GM19025 (cell line): ENCODE results near the gene TMEM97.

Experiments used
- ATAC-seq: cut with Tn5 transposase; IDR thresholded peaks from one replicate; pipeline ENCODE4 v1.9.1; 2021; ENCODE audit warnings: mild to moderate bottlenecking, low read depth, moderate library complexity; ENCODE audit not compliant: unreplicated experiment

Gene TMEM97

DNA sequence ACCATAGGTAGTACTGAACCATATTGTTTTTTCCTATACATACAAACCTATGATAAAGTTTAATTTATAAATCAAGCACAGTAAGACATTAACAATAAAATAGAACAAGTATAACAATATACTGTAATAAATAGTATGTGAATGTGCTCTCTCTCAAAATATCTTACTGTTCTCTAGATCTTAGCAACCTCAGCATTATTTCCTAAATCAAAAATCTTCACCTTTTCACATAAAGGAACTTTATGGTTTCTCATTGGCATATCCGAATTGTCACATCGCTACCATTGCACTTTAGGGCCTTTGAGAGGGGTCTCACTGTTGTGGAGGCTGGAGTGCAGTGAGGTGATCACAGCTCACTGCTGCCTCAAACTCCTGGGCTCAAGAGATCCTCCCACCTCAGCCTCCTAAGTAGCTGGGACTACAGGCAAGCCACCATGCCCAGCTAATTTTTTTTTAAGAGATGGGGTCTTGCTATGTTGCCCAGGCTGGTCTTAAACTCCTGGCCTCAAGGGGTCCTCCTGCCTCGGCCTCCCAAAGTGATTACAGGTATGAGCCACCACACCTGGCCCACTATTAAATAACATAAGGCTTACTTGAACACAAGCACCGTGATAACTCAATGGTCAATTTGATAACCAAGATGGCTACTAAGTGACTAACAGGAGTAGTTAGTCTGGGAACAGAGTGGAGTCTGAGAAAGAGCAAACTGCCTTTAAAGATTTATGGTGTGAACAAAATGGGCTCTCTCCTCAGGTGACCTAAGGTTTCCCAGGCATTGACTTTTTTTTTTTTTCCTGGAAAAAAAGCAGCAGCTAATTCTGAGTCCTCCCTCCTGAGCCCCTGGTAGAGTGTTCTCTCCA lies 2.9 kb upstream of the TMEM97 start:
- no peak for ATAC-seq

- no peak for ATAC-seq
Observed at GRCh38 chr17:28317099-28317965, 1.7 kb upstream of the TMEM97 start.

DNA sequence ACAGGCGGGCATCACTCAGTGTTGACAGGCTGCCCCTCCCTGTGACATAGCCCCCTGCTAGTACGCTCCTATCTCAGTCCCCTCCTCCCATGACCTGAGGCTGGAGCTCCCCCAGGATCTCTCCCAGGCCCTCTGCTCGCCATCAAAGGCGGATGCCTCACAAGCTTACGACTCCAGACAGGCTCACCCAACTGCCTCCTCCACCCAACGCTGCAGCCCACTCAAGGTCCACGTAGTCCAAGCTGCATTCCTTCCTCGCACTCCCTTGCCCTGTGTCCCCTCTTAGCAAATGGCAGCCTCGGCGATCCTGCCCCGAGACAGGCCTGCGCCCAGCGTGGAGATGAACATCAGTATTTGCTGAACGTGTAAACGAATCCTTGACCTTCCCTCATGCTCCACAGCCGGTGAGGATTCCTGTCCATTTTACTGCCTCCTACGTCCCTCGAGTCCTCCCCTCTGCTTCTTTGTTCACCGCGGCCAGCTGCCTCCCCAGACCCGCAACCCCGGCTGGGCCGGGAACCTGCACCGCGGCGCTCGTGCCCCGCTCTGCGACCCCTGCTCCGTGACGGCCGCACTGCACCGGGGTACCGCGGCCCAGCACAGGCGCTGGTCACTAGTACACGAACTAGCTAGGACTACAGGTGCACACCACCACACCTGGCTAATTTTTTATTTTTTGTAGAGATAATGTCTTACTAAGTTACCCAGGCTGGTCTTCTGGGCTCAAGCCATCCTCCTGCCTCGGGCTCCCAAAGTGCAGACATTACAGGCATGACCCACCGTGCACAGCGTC lies 838 bp upstream of the TMEM97 start:
- no peak for ATAC-seq

- ATAC-seq = no peak
Observed at GRCh38 chr17:28319598-28319935, 567 bp downstream of the TMEM97 start.

DNA sequence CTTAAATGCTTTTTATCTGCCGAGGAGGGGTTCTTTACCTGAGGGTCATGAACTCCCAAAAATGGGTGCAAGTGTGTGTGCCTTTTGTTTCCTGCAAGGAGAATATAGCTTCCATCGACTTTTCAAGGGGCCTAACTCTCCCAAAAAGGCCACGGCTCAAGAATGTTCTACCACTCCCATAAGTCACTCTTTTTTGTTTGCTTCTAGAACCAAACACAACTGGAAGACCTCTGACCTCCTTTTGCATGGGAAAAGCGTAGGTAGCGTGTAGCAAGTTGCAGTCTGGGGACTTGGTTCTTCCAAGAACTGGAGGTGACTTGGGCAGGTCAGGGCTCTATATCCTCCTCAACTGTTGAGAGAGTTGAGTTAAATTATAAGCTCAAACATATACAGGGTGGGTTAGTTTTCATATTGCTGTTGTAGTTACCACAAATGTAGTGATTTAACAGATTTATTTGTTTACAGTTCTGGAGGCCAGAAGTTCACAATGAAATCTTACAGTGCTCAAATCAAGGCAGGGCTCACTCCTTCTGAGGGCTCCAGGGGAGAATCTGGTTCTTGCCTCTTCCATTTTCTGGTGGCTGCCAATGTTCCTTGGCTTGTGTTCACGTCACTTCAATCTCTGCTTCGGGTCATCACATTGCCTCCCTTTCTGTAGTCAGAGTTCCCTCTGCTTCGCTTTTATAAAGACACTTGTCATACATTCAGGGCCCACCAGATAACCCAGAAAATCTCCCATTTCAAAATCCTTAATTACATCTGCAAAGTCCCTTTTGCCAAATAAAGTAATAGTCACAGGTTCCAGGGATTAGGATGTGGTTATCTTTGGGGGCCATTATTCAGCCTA lies 1.4 kb downstream of the TMEM97 start:
- ATAC-seq = no peak

DNA sequence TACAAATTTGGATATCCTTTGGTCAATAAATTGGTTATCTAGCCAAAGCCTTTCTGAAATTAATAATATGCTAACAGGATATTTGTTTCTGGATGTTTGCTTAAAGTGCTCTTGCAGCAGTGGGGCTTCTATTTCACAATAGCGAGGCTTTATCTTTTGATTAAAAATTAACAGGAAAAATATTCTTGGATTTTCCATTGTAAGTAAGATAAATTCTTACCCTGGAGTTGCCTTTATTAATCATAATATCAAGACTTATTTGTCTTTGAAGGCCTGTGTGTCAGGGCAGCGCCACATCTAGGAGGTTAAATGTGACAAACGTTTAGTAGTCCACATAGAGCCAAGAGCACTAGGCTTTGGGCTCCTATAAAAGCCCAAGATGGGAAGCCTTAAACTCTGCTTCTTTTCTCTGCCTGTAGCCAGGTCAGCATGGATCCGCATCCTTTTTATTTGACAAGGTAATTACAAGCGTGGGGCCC lies 5.3 kb downstream of the TMEM97 start:
- ATAC-seq = no peak

DNA sequence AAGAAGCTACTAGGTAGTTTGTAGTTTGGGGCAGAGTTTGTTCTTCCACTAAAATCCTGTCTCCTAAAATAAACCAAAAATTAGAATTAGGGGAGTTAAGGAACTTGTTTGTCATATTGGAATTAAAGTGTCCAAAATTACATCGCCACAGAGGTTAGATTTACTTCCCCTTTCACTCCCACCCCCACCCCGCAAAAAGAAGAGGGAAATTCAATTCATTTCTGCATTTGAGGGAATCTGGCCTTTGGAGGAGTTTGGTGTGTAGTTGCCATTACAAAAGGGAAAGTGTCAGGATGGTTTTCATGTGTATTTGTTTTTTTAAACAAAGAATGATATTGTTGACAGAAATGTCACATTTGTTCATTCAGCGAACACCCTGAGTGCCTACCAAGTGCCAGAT lies 5.8 kb downstream of the TMEM97 start:
- no peak for ATAC-seq

DNA sequence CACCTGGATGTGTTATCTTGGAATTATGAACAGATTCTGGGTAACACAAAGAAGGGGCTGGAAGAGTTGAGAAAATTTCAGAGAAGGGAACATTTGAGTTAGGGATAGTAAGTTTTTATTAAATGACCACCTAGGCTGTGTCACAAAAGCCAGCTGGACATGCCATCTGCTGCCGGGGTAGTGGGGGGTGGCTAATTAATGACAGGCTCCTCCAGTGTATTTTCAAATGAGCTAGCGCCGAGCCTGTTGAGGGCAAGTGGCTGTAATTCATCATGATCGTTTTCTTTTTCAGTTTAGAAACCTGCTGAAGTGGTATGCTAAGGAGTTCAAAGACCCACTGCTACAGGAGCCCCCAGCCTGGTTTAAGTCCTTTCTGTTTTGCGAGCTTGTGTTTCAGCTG lies 6.2 kb downstream of the TMEM97 start:
- no peak for ATAC-seq

DNA sequence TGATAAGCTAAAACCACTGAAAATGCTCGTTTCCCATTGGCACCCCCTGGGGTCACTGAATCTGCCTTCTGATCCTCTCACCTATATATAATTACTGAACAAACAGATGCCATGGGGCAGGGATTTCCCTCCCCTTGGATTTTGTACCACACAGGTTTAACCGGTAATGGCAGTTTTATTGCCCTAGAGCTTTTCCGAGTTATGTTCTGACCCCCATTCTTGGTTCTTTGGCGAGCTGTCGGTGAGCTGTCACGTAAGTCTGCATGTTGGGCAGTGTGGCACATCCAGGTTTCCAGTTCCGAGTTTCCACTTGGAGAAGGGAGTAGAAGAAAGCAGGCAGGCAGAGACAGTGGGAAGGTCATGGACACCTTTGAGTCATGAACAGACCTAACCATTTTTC lies 7.1 kb downstream of the TMEM97 start:
- no peak for ATAC-seq

GRCh38 chr17:28327031-28327607 lies 8.1 kb downstream of the TMEM97 start:
- peak; percentile 60 for ATAC-seq

DNA sequence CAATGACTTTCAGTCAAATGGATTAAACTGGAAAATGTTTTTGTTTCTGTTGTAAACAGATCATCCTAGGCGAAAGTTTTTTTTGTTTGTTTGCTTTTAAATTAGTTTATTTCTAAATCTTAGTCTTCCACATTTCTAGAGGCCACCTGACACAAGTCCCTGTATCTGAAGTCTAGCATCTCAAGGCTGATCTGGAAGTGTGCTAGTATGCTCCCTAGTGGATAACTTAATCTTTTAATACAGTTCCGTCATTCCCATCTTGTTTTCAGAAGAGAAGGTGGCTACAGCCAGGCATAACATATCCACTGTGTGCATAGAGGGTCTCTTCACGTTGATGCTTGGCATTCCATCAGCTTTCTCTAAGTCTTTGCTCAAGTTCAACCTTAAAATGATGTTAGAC lies 8.7 kb downstream of the TMEM97 start:
- no peak for ATAC-seq

- ATAC-seq = no peak
Observed at GRCh38 chr17:28328325-28328724, 9.3 kb downstream of the TMEM97 start.

DNA sequence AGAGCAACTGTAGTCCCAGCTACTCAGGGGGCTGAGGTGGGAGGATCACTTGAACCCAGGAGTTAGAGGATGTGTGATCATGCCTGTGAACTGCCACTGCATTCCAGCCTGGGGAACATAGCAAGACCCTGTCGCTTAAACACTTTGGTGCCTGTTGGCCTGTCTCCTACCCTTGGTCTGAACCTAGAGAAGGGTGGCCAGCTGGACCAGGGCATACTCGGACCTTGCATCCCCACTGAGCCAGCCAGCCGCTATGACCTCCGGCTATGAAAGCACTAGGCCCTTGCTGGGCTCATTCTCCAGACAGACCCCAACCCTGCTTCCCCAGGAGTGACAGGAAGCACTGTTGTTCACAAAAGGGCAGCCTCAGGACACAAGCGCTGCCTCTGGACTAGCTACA lies 11.7 kb downstream of the TMEM97 start:
- no peak for ATAC-seq

DNA sequence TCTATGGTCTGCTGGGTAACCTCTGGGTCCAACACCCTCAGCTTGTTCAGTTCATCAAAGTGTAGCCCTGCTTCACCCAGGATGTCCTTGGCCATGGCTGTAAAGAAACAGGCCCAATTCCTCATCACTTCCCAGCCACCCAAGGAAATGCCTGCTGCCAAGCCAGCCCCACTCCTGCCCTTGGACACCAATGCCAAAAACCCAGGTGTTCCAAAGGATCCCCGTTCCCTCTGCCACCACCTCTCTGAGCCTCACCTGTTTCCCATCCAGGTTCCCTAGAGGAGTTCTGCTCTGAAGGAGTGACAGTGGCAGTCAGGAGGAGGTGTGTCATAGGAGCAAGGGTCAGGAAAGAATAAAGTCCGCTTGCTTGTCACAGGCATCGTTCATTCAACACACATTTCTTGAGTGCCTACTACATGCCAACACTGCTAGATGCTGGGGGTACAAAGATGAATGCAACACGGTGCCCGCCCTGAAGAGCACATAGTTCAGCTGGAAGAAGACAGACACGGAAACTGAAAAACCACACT lies 13.0 kb downstream of the TMEM97 start:
- no peak for ATAC-seq

DNA sequence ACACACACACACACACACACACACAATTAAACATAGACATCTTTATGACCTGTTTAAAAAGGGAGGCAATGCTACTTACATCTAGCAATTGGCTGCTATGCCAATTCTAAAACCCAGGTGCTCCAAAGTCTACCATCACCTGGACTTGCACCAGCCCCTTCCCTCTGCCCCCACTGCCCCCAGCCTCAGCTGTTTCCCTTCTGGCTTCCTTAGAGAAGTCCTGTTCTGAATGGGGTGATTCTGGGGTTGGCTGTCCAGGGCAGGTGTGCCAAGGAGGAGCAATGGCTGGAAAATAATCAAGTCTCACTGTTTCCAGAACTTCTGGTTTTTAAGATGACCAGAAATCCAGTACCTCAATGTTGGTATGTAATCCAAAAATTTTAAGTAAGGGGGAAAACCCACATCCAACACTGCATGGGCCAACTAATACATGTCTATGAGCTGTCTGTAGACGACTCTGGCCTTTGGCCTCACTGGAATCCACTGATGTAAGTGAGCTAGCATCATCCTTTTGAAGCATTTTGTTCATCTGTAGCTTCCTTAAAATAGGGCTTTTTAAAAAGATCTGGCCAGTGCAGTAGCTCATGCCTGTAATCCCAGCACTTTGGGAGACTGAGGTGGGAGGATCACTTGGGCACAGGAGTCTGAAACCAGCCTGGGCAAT lies 14.2 kb downstream of the TMEM97 start:
- ATAC-seq = no peak

DNA sequence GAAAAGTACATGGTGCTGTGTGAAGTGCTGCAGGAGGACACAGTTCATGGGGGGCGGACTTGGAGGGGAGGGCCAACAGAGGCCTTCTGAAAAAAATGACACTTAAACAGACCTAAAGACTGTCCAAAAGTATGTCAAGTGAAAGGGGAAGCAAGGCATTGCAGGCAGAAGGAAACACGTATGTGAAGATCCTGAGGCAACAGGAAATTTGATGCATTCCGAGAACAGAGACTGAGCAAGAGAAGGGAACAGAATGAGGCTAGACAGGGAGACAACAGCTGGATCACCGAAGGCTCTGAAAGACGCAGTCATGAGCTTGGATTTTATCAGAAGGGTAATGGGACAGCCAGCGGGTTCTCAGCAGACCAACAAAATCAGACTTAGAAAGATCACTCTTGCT lies 15.2 kb downstream of the TMEM97 start:
- no peak for ATAC-seq

GRCh38 chr17:28334666-28335200 lies 15.7 kb downstream of the TMEM97 start:
- no peak for ATAC-seq

GRCh38 chr17:28335201-28335958 lies 16.4 kb downstream of the TMEM97 start, which contains the start of the genes IFT20 and TNFAIP1:
TSS of gene IFT20 (minus strand) at chr17:28335472. CDS start at chr17:28331985, 3,487 bp downstream.
TSS of gene TNFAIP1 (plus strand) at chr17:28335761. CDS start at chr17:28339522, 3,761 bp downstream.
- ATAC-seq = peak; percentile 96
